ENCODE data around the gene BAK1.
"Not testable (repeated sequence)": the region's sequence is repeated elsewhere in the genome, so short reads cannot be mapped to it uniquely, and the experiment has no call there.

BAK1 gene

GRCh38 chr6:33549196-33549595, 30.9 kb downstream of the BAK1 start:
- no peak for DNase-seq

- DNase-seq: no peak
Observed at GRCh38 chr6:33547499-33547898, 32.6 kb downstream of the BAK1 start.

GRCh38 chr6:33546766-33547165, 33.3 kb downstream of the BAK1 start:
- DNase-seq: no peak

GRCh38 chr6:33545292-33545691, 34.8 kb downstream of the BAK1 start:
- DNase-seq: not testable (repeated sequence)

- DNase-seq: no peak
Observed at GRCh38 chr6:33543116-33543515, 37.0 kb downstream of the BAK1 start.

GRCh38 chr6:33540768-33541167, 39.3 kb downstream of the BAK1 start:
- DNase-seq: no peak

- DNase-seq: no peak
Observed at GRCh38 chr6:33534702-33535101, 45.4 kb downstream of the BAK1 start.

- DNase-seq: not testable (repeated sequence)
Observed at GRCh38 chr6:33533163-33533869, 46.8 kb downstream of the BAK1 start.

GRCh38 chr6:33532431-33532830, 47.6 kb downstream of the BAK1 start:
- not testable (repeated sequence) for DNase-seq

- not testable (repeated sequence) for DNase-seq
Observed at GRCh38 chr6:33530617-33531016, 49.5 kb downstream of the BAK1 start.

Measured in NCI-H510A (cell line).